ENCODE measurements around the gene URM1.
"Not testable (repeated sequence)": the region's sequence is repeated elsewhere in the genome, so short reads cannot be mapped to it uniquely, and the experiment has no call there.

URM1 gene

GRCh38 chr9:128370752-128371629, at the start of gene URM1:
URM1 (plus strand) TSS chr9:128371374; CDS start chr9:128371381, 7 bp downstream.
- DNase-seq (ENCODE audit: low spot score) = peak; percentile 96

DNA sequence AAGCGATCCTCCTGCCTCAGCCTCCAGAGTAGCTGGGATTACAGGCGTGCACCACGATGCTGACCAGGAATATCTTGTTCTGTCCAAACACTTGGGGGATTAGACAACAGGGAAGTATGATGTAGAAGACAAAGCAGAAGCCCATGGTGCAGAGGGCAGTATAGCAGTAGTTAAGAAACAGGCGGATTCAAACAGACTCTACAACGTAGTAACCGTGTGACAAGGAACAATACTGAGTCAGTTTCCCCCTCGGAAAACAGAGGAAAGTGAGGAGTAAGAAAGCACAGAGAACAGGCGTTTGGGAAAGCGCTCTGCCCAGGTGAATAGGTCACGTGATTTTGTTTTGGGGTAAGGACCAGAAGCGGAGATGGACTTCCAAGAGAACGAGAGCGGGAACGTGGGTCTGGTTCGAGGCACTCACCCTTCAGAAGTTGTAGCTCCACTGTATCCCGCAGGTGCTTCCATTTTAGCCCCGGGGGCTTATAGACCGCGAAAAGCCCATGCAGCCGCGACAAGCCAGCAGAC, 49.2 kb upstream of the URM1 start:
- DNase-seq (ENCODE audit: low spot score) = no peak

DNA sequence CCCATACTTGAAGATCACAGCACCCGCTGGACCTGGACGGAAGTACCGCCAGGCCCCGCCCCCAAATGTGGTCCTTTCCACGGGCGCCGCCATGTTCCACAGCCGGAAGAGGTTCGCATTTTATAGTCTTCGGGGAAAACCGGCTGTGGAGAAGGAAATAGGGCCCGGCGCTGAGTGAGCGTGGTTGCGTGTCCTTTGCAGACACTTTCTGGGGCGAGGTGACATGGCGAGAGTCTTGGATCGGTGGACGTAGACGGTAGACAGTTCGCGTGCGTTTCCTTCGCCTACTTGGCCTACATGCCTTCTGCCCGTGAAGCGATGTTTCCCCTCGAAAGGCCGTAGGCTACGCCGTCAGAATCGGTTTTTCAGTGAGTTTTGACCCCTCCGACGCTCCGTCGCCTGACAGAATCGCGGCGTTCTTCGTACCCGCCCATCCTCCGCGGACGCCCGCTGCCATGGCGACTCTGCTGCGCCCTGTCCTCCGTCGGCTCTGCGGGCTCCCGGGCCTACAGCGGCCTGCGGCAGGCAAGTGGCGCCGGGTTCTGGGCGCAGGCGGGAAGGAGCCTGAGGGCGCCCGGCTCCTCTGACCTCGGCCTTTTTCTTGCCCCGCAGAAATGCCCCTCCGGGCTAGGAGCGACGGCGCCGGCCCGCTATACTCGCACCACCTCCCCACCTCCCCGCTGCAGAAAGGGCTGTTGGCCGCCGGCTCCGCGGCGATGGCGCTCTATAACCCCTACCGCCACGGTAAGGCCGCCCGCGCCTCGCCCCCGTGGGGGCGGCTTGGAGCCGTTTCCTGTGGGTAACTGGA, 48.6 kb upstream of the URM1 start, which contains the start of the genes COQ4 and TRUB2:
Gene COQ4 (plus strand): TSS at position 436 of the 808 bp plus-strand sequence. CDS start 20 bp downstream, at position 456.
Gene TRUB2 (minus strand): TSS at position 44 of the 808 bp plus-strand sequence. CDS start 39 bp downstream, at position 5.
- peak; percentile 94 for DNase-seq (ENCODE audit: low spot score)

- DNase-seq (ENCODE audit: low spot score) = no peak
Measured at GRCh38 chr9:128323212-128323730, 47.9 kb upstream of the URM1 start.

DNA sequence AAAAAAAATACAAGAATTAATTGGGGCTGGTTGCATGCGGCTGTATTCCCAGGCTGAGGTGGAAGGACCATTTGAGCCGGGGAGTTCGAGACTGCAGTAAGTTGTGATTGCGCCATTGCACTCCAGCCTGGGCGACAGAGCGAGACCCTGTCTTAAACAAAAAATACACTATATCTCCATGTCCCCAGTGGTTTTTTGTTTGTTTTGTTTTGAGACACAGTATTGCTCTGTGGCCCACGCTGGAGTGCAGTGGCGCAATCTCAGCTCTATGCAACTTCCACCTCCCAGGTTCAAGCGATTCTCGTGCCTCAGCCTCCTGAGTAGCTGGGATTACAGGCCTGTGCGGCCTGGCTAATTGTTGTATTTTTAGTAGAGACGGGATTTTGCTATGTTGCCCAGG, 47.4 kb upstream of the URM1 start:
- DNase-seq (ENCODE audit: low spot score) = no peak

- DNase-seq (ENCODE audit: low spot score) = no peak
Measured at GRCh38 chr9:128324401-128324800, 46.8 kb upstream of the URM1 start.

DNA sequence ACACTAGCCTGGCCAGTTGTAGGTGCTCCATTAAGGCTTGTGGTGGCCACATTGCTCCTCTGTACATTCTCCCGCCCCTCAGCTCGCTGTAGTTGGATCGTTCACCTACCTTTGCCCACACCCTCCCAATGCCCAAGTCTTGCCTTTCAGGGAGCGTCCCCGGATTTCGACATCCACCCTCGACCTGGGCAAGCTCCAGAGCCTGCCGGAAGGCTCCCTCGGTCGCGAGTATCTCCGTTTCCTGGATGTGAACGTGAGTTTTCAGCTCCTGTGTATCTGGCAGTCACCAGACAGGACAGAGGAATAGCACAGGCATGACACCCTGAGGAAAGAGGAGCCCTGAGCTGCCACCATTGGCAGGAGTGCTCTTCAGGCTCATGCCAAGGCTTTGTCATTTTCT, 45.5 kb upstream of the URM1 start:
- DNase-seq (ENCODE audit: low spot score) = no peak

- DNase-seq (ENCODE audit: low spot score) = no peak
Measured at GRCh38 chr9:128333451-128333869, 37.7 kb upstream of the URM1 start.

- DNase-seq (ENCODE audit: low spot score) = no peak
Measured at GRCh38 chr9:128335161-128335560, 36.0 kb upstream of the URM1 start.

DNA sequence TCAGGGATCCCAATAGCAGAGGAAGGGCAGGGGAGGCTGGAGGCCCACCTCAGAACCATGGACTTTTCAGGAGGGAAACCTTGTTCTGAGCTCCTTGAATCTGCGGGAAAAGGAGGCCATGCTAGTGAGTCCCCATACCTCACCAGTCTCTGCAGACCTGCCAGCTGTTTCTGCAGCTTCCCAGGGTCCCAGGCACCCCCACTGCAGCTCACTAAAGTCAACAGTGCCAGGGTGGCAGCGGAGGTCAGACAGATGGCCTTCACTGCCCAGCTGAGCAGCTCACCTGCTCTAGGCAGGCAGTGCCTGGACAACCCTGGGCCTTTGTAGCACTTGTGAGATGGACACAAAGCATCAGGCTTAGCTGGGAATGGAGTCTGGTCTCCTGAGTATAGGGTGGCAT, 35.3 kb upstream of the URM1 start:
- no peak for DNase-seq (ENCODE audit: low spot score)

DNA sequence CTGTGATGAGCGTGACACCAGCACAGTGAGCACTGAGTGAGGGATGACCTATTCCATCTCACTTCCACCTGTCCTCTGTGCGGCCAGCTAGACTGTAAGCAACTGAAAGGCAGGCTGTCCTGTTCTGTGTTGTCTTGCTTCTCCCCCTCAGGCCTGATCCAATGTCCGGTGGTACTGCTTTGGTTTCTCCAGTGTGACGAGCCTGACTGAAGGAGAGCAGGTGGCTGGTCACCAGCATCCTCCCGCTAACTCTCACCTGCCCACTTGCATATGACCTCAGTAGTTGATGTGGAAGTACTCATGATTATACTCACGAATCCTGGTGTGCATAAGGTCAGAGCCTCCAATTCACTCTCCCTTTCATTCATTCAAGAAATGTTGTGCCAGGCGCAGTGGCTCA, 33.2 kb upstream of the URM1 start:
- no peak for DNase-seq (ENCODE audit: low spot score)

DNA sequence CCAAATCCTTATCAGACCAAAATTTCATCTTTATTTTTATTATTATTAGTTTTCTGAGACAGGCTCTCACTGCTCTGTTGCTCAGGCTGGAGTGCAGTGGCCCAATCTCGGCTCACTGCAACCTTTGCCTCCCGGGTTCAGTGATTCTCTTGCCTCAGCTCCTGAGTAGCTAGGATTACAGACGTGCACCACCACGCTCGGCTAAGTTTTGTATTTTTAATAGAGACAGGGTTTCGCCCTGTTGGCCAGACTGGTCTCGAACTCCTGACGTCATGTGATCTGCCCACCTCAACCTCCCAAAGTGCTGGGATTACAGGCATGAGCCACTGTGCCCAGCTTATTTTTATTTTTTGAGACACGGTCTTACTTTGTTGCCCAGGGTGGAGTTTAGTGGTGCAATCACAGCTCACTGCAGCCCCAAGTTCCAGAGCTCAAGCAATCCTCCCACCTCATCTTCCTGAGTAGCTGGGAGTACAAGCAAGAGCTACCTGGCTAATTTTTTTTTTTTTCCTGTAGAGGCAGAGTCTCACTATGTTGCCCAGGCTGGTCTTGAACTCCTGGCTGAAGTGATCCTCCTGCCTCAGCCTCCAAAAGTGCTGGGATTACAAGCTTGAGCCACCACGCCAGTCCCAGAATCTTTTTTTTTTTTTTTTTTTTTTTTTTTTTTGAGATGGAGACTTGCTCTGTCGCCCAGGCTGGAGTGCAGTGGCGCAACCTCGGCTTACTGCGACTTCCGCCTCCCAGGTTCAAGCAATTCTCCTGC, 32.1 kb upstream of the URM1 start:
- not testable (repeated sequence) for DNase-seq (ENCODE audit: low spot score)

GRCh38 chr9:128339761-128340690, 31.1 kb upstream of the URM1 start, which contains the start of gene SLC27A4:
SLC27A4 (plus strand) TSS chr9:128340527; CDS start chr9:128343133, 2,606 bp downstream.
- peak; percentile 83 for DNase-seq (ENCODE audit: low spot score)

- no peak for DNase-seq (ENCODE audit: low spot score)
Measured at GRCh38 chr9:128340691-128341434, 30.3 kb upstream of the URM1 start.

GRCh38 chr9:128341435-128341849, 29.7 kb upstream of the URM1 start:
- DNase-seq (ENCODE audit: low spot score) = peak; percentile 82

GRCh38 chr9:128342971-128343680, 28.0 kb upstream of the URM1 start:
- DNase-seq (ENCODE audit: low spot score) = no peak

GRCh38 chr9:128343855-128344254, 27.3 kb upstream of the URM1 start:
- DNase-seq (ENCODE audit: low spot score) = no peak

GRCh38 chr9:128344931-128345605, 26.1 kb upstream of the URM1 start:
- DNase-seq (ENCODE audit: low spot score) = no peak

Data from activated CD4-positive, alpha-beta T cell treated with anti-CD3 and anti-CD28 coated beads, Interleukin-2, Interleukin-4, amounts not matched to agents 100 ng/mL and 50 ng/mL, durations not matched to agents 16 hours and 8 hours (primary cell).